Skeletal muscle tissue (tissue), 4 donors: ENCODE measurements around the gene MRPL12. TPM values are rescaled to one million over a fixed set of nuclear protein-coding genes. Genes with fewer than 3 reads are reported as not detected.

ENCODE experiments used
- H3K27ac ChIP-seq: one replicate; pipeline ENCODE4 v1.7.0; 2013; ENCODE audit warnings: mild to moderate bottlenecking, low read depth, low read length, inconsistent platforms
- H3K27me3 ChIP-seq, 3 donors: one replicate each; pipeline ENCODE4 v1.7.0; 2013; ENCODE audit warnings: low read length in 3 of 3; ENCODE audit not compliant: control insufficient read depth in 3 of 3, insufficient read depth in 3 of 3
- H3K36me3 ChIP-seq, 3 donors: one replicate each; pipeline ENCODE4 v1.7.0; 2013; ENCODE audit warnings: low read length in 3 of 3; ENCODE audit not compliant: control insufficient read depth in 3 of 3, insufficient read depth in 3 of 3
- H3K4me1 ChIP-seq, 3 donors: one replicate each; pipeline ENCODE4 v1.7.0; 2013; ENCODE audit warnings: low read length in 3 of 3, mild to moderate bottlenecking in 3 of 3; ENCODE audit not compliant: control insufficient read depth in 3 of 3, insufficient read depth in 3 of 3
- H3K4me3 ChIP-seq, 3 donors: one replicate each; pipeline ENCODE4 v1.7.0; 2013; ENCODE audit warnings: low read length in 3 of 3
- H3K9ac ChIP-seq, 3 donors: one replicate each; pipeline ENCODE4 v1.7.0; 2013; ENCODE audit warnings: low read length in 3 of 3, mild to moderate bottlenecking in 3 of 3, moderate library complexity in 2 of 3, low read depth in 1 of 3
- H3K9me3 ChIP-seq, 3 donors: one replicate each; pipeline ENCODE4 v1.7.0; 2013; ENCODE audit warnings: low read length in 3 of 3; ENCODE audit not compliant: control insufficient read depth in 3 of 3
- total RNA-seq: library from RNA; depleted of rRNA; stranded (reverse); fragments of >200 nt; gene quantifications from one replicate; pipeline ENCODE4 v1.2.3, GENCODE V29; 2014
- donor health status: Osteomylitis.

The MRPL12 gene
- total RNA-seq, 1 donor from 2014 or later = 4.7 TPM

- peaks cover 28 to 32% (median 30%) of the 10 kb centered on the region in 3 donors for H3K4me1 ChIP-seq
- H3K27me3 ChIP-seq = no peaks in the 10 kb centered on the region
- H3K4me3 ChIP-seq = no peak overlapping the region
- H3K36me3 ChIP-seq = peaks cover 28 to 38% (median 29%) of the 10 kb centered on the region in 3 donors
- H3K9me3 ChIP-seq = no peaks in the 10 kb centered on the region
- H3K9ac ChIP-seq = no peak overlapping the region
- H3K27ac ChIP-seq = no peak overlapping the region
Measured at GRCh38 chr17:81707725-81708646, 4.8 kb downstream of the MRPL12 start.

- H3K9me3 ChIP-seq = no peaks in the 10 kb centered on the region
- H3K27me3 ChIP-seq = no peaks in the 10 kb centered on the region
- H3K4me1 ChIP-seq = peaks cover 31 to 37% (median 34%) of the 10 kb centered on the region in 3 donors
- H3K27ac ChIP-seq = no peak overlapping the region
- peak overlapping the region in 1 of 3 donors; percentile 8 for H3K9ac ChIP-seq
- H3K4me3 ChIP-seq = no peak overlapping the region
- H3K36me3 ChIP-seq = peaks cover 28 to 38% (median 29%) of the 10 kb centered on the region in 3 donors
Measured at GRCh38 chr17:81708739-81709185, 5.6 kb downstream of the MRPL12 start.

GRCh38 chr17:81710514-81711308 lies 7.5 kb downstream of the MRPL12 start:
- H3K4me3 ChIP-seq = peak overlapping the region; percentile 42 to 67 (median 48)
- peaks cover 19 to 28% (median 20%) of the 10 kb centered on the region in 3 donors for H3K36me3 ChIP-seq
- H3K9ac ChIP-seq = peak overlapping the region in 2 of 3 donors; percentile 61 to 82
- no peak overlapping the region for H3K27ac ChIP-seq
- peaks cover 22 to 29% (median 25%) of the 10 kb centered on the region in 3 donors for H3K4me1 ChIP-seq
- no peaks in the 10 kb centered on the region for H3K27me3 ChIP-seq
- H3K9me3 ChIP-seq = no peaks in the 10 kb centered on the region

- peak within 1 kb of the TSS; percentile 61 to 82 (median 67) for H3K9ac ChIP-seq
- H3K27ac ChIP-seq = no peak within 1 kb of the TSS
- H3K27me3 ChIP-seq = no peaks in the 10 kb centered on the region
- H3K36me3 ChIP-seq = peaks cover 7 to 16% (median 11%) of the 10 kb centered on the region in 3 donors
- peak within 1 kb of the TSS; percentile 60 to 72 (median 66) for H3K4me3 ChIP-seq
- H3K4me1 ChIP-seq = peaks cover 22 to 29% (median 25%) of the 10 kb centered on the region in 3 donors
- no peaks in the 10 kb centered on the region for H3K9me3 ChIP-seq
Measured at GRCh38 chr17:81711814-81712467, 8.8 kb downstream of the MRPL12 start, which contains the start of gene SLC25A10. Gene SLC25A10, plus strand, starts transcription at chr17:81712284. Its CDS starts 143 bp downstream, at chr17:81712427.

GRCh38 chr17:81712468-81713003 lies 9.4 kb downstream of the MRPL12 start:
- peaks cover 22 to 29% (median 25%) of the 10 kb centered on the region in 3 donors for H3K4me1 ChIP-seq
- H3K27ac ChIP-seq = no peak overlapping the region
- H3K9me3 ChIP-seq = no peaks in the 10 kb centered on the region
- H3K27me3 ChIP-seq = no peaks in the 10 kb centered on the region
- H3K9ac ChIP-seq = peak overlapping the region; percentile 57 to 82 (median 67)
- H3K4me3 ChIP-seq = peak overlapping the region; percentile 60 to 72 (median 66)
- H3K36me3 ChIP-seq = peaks cover 5 to 10% (median 5%) of the 10 kb centered on the region in 3 donors

- Histone ChIP-seq H3K27ac (no peak overlapping the region), H3K9ac (peak overlapping the region; percentile 57 to 82 (median 67)), H3K4me1 (peaks cover 22 to 29% (median 25%) of the 10 kb centered on the region in 3 donors), H3K9me3 (no peaks in the 10 kb centered on the region), H3K27me3 (no peaks in the 10 kb centered on the region), H3K36me3 (peaks cover 0 to 6% (median 0%) of the 10 kb centered on the region in 3 donors), H3K4me3 (peak overlapping the region; percentile 60 to 72 (median 66))
Measured at GRCh38 chr17:81713004-81713555, 9.9 kb downstream of the MRPL12 start.

GRCh38 chr17:81713556-81714411 lies 10.6 kb downstream of the MRPL12 start:
- Histone ChIP-seq H3K27me3 (no peaks in the 10 kb centered on the region), H3K4me1 (peaks cover 22 to 29% (median 25%) of the 10 kb centered on the region in 3 donors), H3K9me3 (no peaks in the 10 kb centered on the region), H3K9ac (peak overlapping the region in 1 of 3 donors; percentile 82), H3K27ac (no peak overlapping the region), H3K4me3 (no peak overlapping the region), H3K36me3 (peaks cover 0 to 2% (median 0%) of the 10 kb centered on the region in 3 donors)

GRCh38 chr17:81714412-81715106 lies 11.4 kb downstream of the MRPL12 start:
- Histone ChIP-seq H3K27me3 (no peaks in the 10 kb centered on the region), H3K9me3 (no peaks in the 10 kb centered on the region), H3K9ac (no peak overlapping the region), H3K36me3 (peaks cover 0 to 2% (median 0%) of the 10 kb centered on the region in 3 donors), H3K4me3 (no peak overlapping the region), H3K27ac (no peak overlapping the region), H3K4me1 (peaks cover 22 to 29% (median 25%) of the 10 kb centered on the region in 3 donors)
